H1 (cell line): ENCODE measurements around the gene NLGN4X. TPM values are rescaled to one million over a fixed set of nuclear protein-coding genes. Genes with fewer than 3 reads are reported as not detected.

Experiments
- CTCF ChIA-PET: fragments of 300-600 bp; sonication (Branson Sonifier 250); formaldehyde crosslinking; loops from one replicate; lab custom pipeline; 2021; ENCODE audit not compliant: partially characterized antibody; lab: Charles Lee
- POLR2A ChIA-PET: fragments of 300-600 bp; sonication (Branson Sonifier 250); formaldehyde crosslinking; loops from one replicate; lab custom pipeline; 2021; ENCODE audit warnings: inconsistent platforms; ENCODE audit not compliant: partially characterized antibody; lab: Charles Lee
- DNase-seq, 2 experiments: peaks; one replicate each; pipeline versions ENCODE4 v3.0.0 to v3.0.0-alpha.2; 2010 to 2022; ENCODE audit warnings: low spot score in 2 of 2, low read depth in 1 of 2, mixed read lengths in 1 of 2
- FAIRE-seq: peaks from 2 replicates; lab custom pipeline; 2011; peaks lifted over from hg19 to GRCh38; lab: Jason Lieb, UNC
- H2AFZ ChIP-seq: 2 replicates; pipeline ENCODE4 v1.8.1; 2012; ENCODE audit warnings: low read length, inconsistent platforms
- H2AK5ac ChIP-seq: 2 replicates; pipeline ENCODE4 v1.6.1; 2013; ENCODE audit warnings: low read depth, low read length
- H2BK120ac ChIP-seq: replicated peaks from 2 replicates; pipeline ENCODE3; 2013; ENCODE audit warnings: low read depth, low read length, inconsistent platforms
- H2BK12ac ChIP-seq: 2 replicates; pipeline ENCODE4 v1.6.1; 2013; ENCODE audit warnings: low read depth, low read length
- H2BK15ac ChIP-seq: 2 replicates; pipeline ENCODE4 v1.6.1; 2013; ENCODE audit warnings: low read length
- H2BK20ac ChIP-seq: 2 replicates; pipeline ENCODE4 v1.6.1; 2013; ENCODE audit warnings: low read length
- H2BK5ac ChIP-seq: 2 replicates; pipeline ENCODE4 v1.6.1; 2013; ENCODE audit warnings: low read depth, low read length
- H3K14ac ChIP-seq: 2 replicates; pipeline ENCODE4 v1.6.1; 2013; ENCODE audit warnings: inconsistent platforms; ENCODE audit not compliant: insufficient read length
- H3K18ac ChIP-seq: 2 replicates; pipeline ENCODE4 v1.6.1; 2013; ENCODE audit warnings: low read length; ENCODE audit errors: extremely low read depth
- H3K23ac ChIP-seq: 2 replicates; pipeline ENCODE4 v1.6.1; 2013; ENCODE audit warnings: inconsistent platforms; ENCODE audit not compliant: insufficient read length
- H3K23me2 ChIP-seq: 2 replicates; pipeline ENCODE4 v1.6.1; 2013; ENCODE audit warnings: low read depth, low read length
- H3K27ac ChIP-seq: 2 replicates; pipeline ENCODE4 v1.6.1; 2011; ENCODE audit warnings: low read depth, low read length, inconsistent platforms
- H3K27me3 ChIP-seq, 4 experiments: replicated peaks in 1 of 4; 1 replicate in 1 of 4; 2 replicates in 3 of 4; pipeline versions ENCODE4 v1.6.1 to v1.8.1; 2011 to 2013; ENCODE audit warnings: low read length in 3 of 4, mild to moderate bottlenecking in 3 of 4, inconsistent platforms in 2 of 4, mixed read lengths in 2 of 4, moderate library complexity in 1 of 4; ENCODE audit not compliant: control insufficient read depth in 3 of 4, insufficient read depth in 3 of 4; ENCODE audit errors: extremely low read depth in 1 of 4
- H3K36me3 ChIP-seq, 4 experiments: 2 replicates each; pipeline versions ENCODE4 v1.6.1 to v1.8.1; 2011 to 2013; ENCODE audit warnings: mild to moderate bottlenecking in 4 of 4, low read length in 3 of 4, moderate library complexity in 2 of 4, control low read depth in 1 of 4, inconsistent platforms in 1 of 4; ENCODE audit not compliant: insufficient read depth in 4 of 4, control insufficient read depth in 2 of 4
- H3K4ac ChIP-seq: replicated peaks from 2 replicates; pipeline ENCODE3; 2013; ENCODE audit warnings: low read length, low read depth, mixed read lengths, inconsistent platforms; ENCODE audit not compliant: insufficient read length
- H3K4me1 ChIP-seq, 4 experiments: replicated peaks in 1 of 4; 1 replicate in 1 of 4; 2 replicates in 3 of 4; pipeline versions ENCODE4 v1.6.1 to v1.8.1; 2011 to 2013; ENCODE audit warnings: low read length in 3 of 4, inconsistent platforms in 2 of 4, mixed read lengths in 1 of 4; ENCODE audit not compliant: insufficient read depth in 4 of 4, control insufficient read depth in 3 of 4
- H3K4me2 ChIP-seq, 2 experiments: 2 replicates each; pipeline versions ENCODE4 v1.6.1 to v1.8.1; 2011 to 2013; ENCODE audit warnings: low read depth in 2 of 2, low read length in 2 of 2, control low read depth in 1 of 2, inconsistent platforms in 1 of 2, mild to moderate bottlenecking in 1 of 2; ENCODE audit not compliant: insufficient read depth in 1 of 2
- H3K4me3 ChIP-seq, 4 experiments: fragments of 200-600, 300-600 bp in 1 of 4; sonication (generic), shearing (Covaris generic), sonication (Bioruptor Twin) in 1 of 4; 2 replicates each; pipeline versions ENCODE4 v1.5.1 to v1.8.1; 2011 to 2016; ENCODE audit warnings: low read length in 4 of 4, low read depth in 3 of 4, control low read depth in 2 of 4, inconsistent platforms in 2 of 4, mild to moderate bottlenecking in 2 of 4, mixed read lengths in 1 of 4, moderate library complexity in 1 of 4; ENCODE audit not compliant: insufficient read depth in 2 of 4; ENCODE audit errors: extremely low read depth in 1 of 4
- H3K56ac ChIP-seq: replicated peaks from 2 replicates; pipeline ENCODE3; 2013; ENCODE audit warnings: low read depth, mild to moderate bottlenecking, mixed read lengths, low read length, inconsistent platforms; ENCODE audit not compliant: insufficient read length
- H3K79me1 ChIP-seq: 2 replicates; pipeline ENCODE4 v1.6.1; 2013; ENCODE audit warnings: low read depth, low read length, control low read depth
- H3K79me2 ChIP-seq, 2 experiments: 2 replicates each; pipeline versions ENCODE4 v1.6.1 to v1.8.1; 2012 to 2013; ENCODE audit warnings: low read length in 2 of 2, mild to moderate bottlenecking in 2 of 2, inconsistent platforms in 1 of 2; ENCODE audit not compliant: insufficient read depth in 2 of 2, control insufficient read depth in 1 of 2
- H3K9ac ChIP-seq, 4 experiments: replicated peaks in 1 of 4; 1 replicate in 1 of 4; 2 replicates in 3 of 4; pipeline versions ENCODE4 v1.6.1 to v1.8.1; 2011 to 2013; ENCODE audit warnings: low read depth in 3 of 4, low read length in 3 of 4, control low read depth in 2 of 4, mild to moderate bottlenecking in 2 of 4, moderate library complexity in 2 of 4, inconsistent platforms in 1 of 4; ENCODE audit errors: extremely low read depth in 1 of 4
- H3K9me3 ChIP-seq, 2 experiments: 2 replicates each; pipeline versions ENCODE4 v1.6.1 to v1.8.1; 2012 to 2013; ENCODE audit warnings: mild to moderate bottlenecking in 2 of 2, moderate library complexity in 2 of 2, control low read depth in 1 of 2, inconsistent platforms in 1 of 2, low read depth in 1 of 2, low read length in 1 of 2, mixed read lengths in 1 of 2; ENCODE audit not compliant: insufficient read depth in 2 of 2
- H4K20me1 ChIP-seq, 2 experiments: replicated peaks in 1 of 2; 2 replicates each; pipeline versions ENCODE3 to v1.8.1; 2011 to 2013; ENCODE audit warnings: inconsistent platforms in 2 of 2, low read length in 2 of 2, mild to moderate bottlenecking in 1 of 2; ENCODE audit not compliant: insufficient read depth in 2 of 2, control insufficient read depth in 1 of 2
- H4K5ac ChIP-seq: 2 replicates; pipeline ENCODE4 v1.6.1; 2013; ENCODE audit warnings: low read length, low read depth, mixed read lengths, inconsistent platforms; ENCODE audit not compliant: insufficient read length
- H4K8ac ChIP-seq: 2 replicates; pipeline ENCODE4 v1.8.0; 2013; ENCODE audit warnings: mild to moderate bottlenecking, moderate library complexity, low read length, inconsistent platforms; ENCODE audit not compliant: insufficient read depth; ENCODE audit errors: extremely low read depth
- H4K91ac ChIP-seq: replicated peaks from 2 replicates; pipeline ENCODE3; 2013; ENCODE audit warnings: low read length, mixed read lengths, inconsistent platforms; ENCODE audit not compliant: insufficient read length
- CBX5 ChIP-seq: fragments of 300-800, 300-1000 bp; sonication (generic); IDR thresholded peaks from 2 replicates; pipeline ENCODE4 v1.7.1; 2016; ENCODE audit warnings: antibody characterized with exemption, low read length, low read depth
- KDM1A ChIP-seq: fragments of 200-600, 300-600 bp; sonication (generic); IDR thresholded peaks from 2 replicates; pipeline ENCODE4 v1.7.1; 2016; ENCODE audit warnings: mild to moderate bottlenecking, low read length, borderline replicate concordance
- RNF2 ChIP-seq: fragments of 200-900, 300-1000 bp; sonication (generic); IDR thresholded peaks from 2 replicates; pipeline ENCODE4 v1.7.1; 2016; ENCODE audit warnings: borderline replicate concordance, low read depth, mild to moderate bottlenecking, antibody characterized with exemption, low read length; ENCODE audit not compliant: poor library complexity, severe bottlenecking; ENCODE audit errors: missing control alignments
- WGBS, 2 experiments: shearing (Covaris generic) in 1 of 2; methylation state at CpG; one replicate each; pipeline versions ENCODE4 v1.1.6 to v1.1.7; 2013 to 2015; ENCODE audit warnings: low lambda C conversion rate in 2 of 2, mixed read lengths in 2 of 2, inconsistent platforms in 1 of 2, low coverage in 1 of 2, missing lambda C conversion rate in 1 of 2; ENCODE audit not compliant: insufficient replicate concordance in 2 of 2, insufficient coverage in 1 of 2, insufficient read length in 1 of 2; ENCODE audit errors: extremely low coverage in 1 of 2, missing lambda C conversion rate in 1 of 2; 5-methylcytosine and 5-hydroxymethylcytosine counted together
- polyA plus RNA-seq, 7 experiments: library from polyadenylated mRNA; depleted of rRNA in 3 of 7; stranded (reverse) in 5 of 7; unstranded in 2 of 7; fragments of >200 nt in 5 of 7; fragments of 200-250 nt in 2 of 7; gene quantifications; 1 replicate in 5 of 7; 2 replicates in 1 of 7; 4 replicates in 1 of 7; pipeline versions ENCODE4 v1.2.1 to v1.2.3, GENCODE V29; 2011 to 2013; ENCODE audit warnings: missing spikeins in 2 of 7, mixed read lengths in 2 of 7
- total RNA-seq: library from RNA; stranded (reverse); fragmentation: NEBNext Ultra II Directional; extraction: Animal tissue kit (Norgen Biotek cat#: 25700); gene quantifications from 2 replicates; pipeline ENCODE4 v1.2.1, GENCODE V29; 2021

The NLGN4X gene
- total and polyA plus RNA-seq, 2 of the 8 experiments (the other 6 are each of a cell fraction or from before 2014, with no cell fraction given): 104 to 124 TPM

GRCh38 chrX:6163721-6164120, 64.9 kb downstream of the NLGN4X start:
- no peak overlapping the region for H2AFZ ChIP-seq
- H3K56ac ChIP-seq: no peak overlapping the region
- peaks cover 0 to 5% (median 1%) of the 10 kb centered on the region in 4 experiments; a peak in 3 of 8 replicates for H3K36me3 ChIP-seq
- no peaks in the 10 kb centered on the region for H3K27me3 ChIP-seq
- FAIRE-seq (no peak), DNase-seq (no peak)
- no peak overlapping the region for H3K14ac ChIP-seq
- ChIA-PET CTCF (no interaction called here), POLR2A (interaction anchor here (0.6 kb wide), 1 partner anchor 196 kb away, joined by 3 read pairs; no protein-coding TSS in a partner anchor)
- no peak overlapping the region for H3K27ac ChIP-seq
- H3K18ac ChIP-seq: no peak overlapping the region
- no peak overlapping the region for H3K4me3 ChIP-seq
- no peak overlapping the region for H4K5ac ChIP-seq
- no peak overlapping the region for H3K4ac ChIP-seq
- no peak overlapping the region for H2BK5ac ChIP-seq
- H4K91ac ChIP-seq: no peak overlapping the region
- H2AK5ac ChIP-seq: no peak overlapping the region
- peaks cover 0 to 4% of the 10 kb centered on the region in 2 experiments for H4K20me1 ChIP-seq
- no peak overlapping the region for H2BK20ac ChIP-seq
- 100% methylated on average over 1 of the region's 1 CpG; no CpG with 5 or more reads in 1 of the 2 experiments for WGBS, 2 experiments
- no peaks in the 10 kb centered on the region for H3K23me2 ChIP-seq
- H2BK15ac ChIP-seq: no peak overlapping the region
- no peaks in the 10 kb centered on the region for H3K4me1 ChIP-seq
- no peaks in the 10 kb centered on the region for H3K79me1 ChIP-seq
- H3K23ac ChIP-seq: no peak overlapping the region
- H3K9me3 ChIP-seq: no peaks in the 10 kb centered on the region
- no peak overlapping the region for H3K9ac ChIP-seq
- H3K4me2 ChIP-seq: no peak overlapping the region
- H2BK12ac ChIP-seq: no peak overlapping the region
- H4K8ac ChIP-seq: no peak overlapping the region
- TF ChIP-seq RNF2 (no peak), KDM1A (no peak), CBX5 (no peak)
- peaks cover 0 to 83% of the 10 kb centered on the region in 2 experiments; a peak in 2 of 4 replicates for H3K79me2 ChIP-seq
- no peak overlapping the region for H2BK120ac ChIP-seq
